HG03432 (cell line): ENCODE data around the gene PROC.

Source experiments
- ATAC-seq: cut with Tn5 transposase; IDR thresholded peaks from one replicate; pipeline ENCODE4 v1.9.1; 2021; ENCODE audit warnings: mild to moderate bottlenecking, moderate library complexity; ENCODE audit not compliant: unreplicated experiment

PROC gene

GRCh38 chr2:127453392-127454171, 35.4 kb downstream of the PROC start:
- ATAC-seq = no peak

- ATAC-seq = no peak
Observed at GRCh38 chr2:127454595-127455565, 36.7 kb downstream of the PROC start.

GRCh38 chr2:127455566-127456493, 37.6 kb downstream of the PROC start:
- no peak for ATAC-seq

- no peak for ATAC-seq
Observed at GRCh38 chr2:127456960-127457359, 38.7 kb downstream of the PROC start.

GRCh38 chr2:127462461-127462860, 44.2 kb downstream of the PROC start:
- no peak for ATAC-seq

GRCh38 chr2:127463155-127463991, 45.1 kb downstream of the PROC start:
- ATAC-seq = no peak

- no peak for ATAC-seq
Observed at GRCh38 chr2:127464470-127465257, 46.4 kb downstream of the PROC start.

- no peak for ATAC-seq
Observed at GRCh38 chr2:127465258-127465657, 47.0 kb downstream of the PROC start.

GRCh38 chr2:127469051-127469450, 50.8 kb downstream of the PROC start:
- no peak for ATAC-seq

- no peak for ATAC-seq
Observed at GRCh38 chr2:127469974-127470373, 51.7 kb downstream of the PROC start.

GRCh38 chr2:127471286-127471988, 53.2 kb downstream of the PROC start:
- ATAC-seq = no peak

- ATAC-seq = no peak
Observed at GRCh38 chr2:127472268-127472667, 54.0 kb downstream of the PROC start.

- no peak for ATAC-seq
Observed at GRCh38 chr2:127475788-127476187, 57.6 kb downstream of the PROC start.
